Thyroid gland (tissue), 4 donors: ENCODE measurements around the gene RABGAP1. TPM values are rescaled to one million over a fixed set of nuclear protein-coding genes. Genes with fewer than 3 reads are reported as not detected.

Experiments
- DNase-seq, 2 donors: peaks; one replicate each; pipeline ENCODE4 v3.0.0-alpha.2; 2019
- H3K27ac ChIP-seq, 3 donors: fragments of 200-600 bp; sonication (generic); 1 replicate in 2 of 3; 2 replicates in 1 of 3; pipeline ENCODE4 v1.5.1; 2016 to 2019; ENCODE audit warnings: mild to moderate bottlenecking in 1 of 3, moderate library complexity in 1 of 3
- H3K27me3 ChIP-seq: fragments of 200-600 bp; sonication (generic); one replicate; pipeline ENCODE4 v1.5.1; 2019
- H3K36me3 ChIP-seq, 2 donors: fragments of 200-600 bp; sonication (generic); one replicate each; pipeline ENCODE4 v1.5.1; 2016 to 2019
- H3K4me1 ChIP-seq, 2 donors: fragments of 200-600 bp; sonication (generic); one replicate each; pipeline ENCODE4 v1.5.1; 2017 to 2019
- H3K4me3 ChIP-seq, 3 donors: fragments of 200-600 bp; sonication (generic); replicated peaks in 1 of 3; 1 replicate in 2 of 3; 2 replicates in 1 of 3; pipeline ENCODE4 v1.5.1; 2016; ENCODE audit warnings: mild to moderate bottlenecking in 1 of 3
- H3K9me3 ChIP-seq: fragments of 200-600 bp; sonication (generic); one replicate; pipeline ENCODE4 v1.5.1; 2017
- POLR2A ChIP-seq, 2 donors: fragments of 450-650 bp; IDR thresholded peaks; one replicate each; pipeline ENCODE4 v1.6.1; 2017; ENCODE audit warnings: antibody characterized with exemption in 2 of 2, mild to moderate bottlenecking in 2 of 2, moderate library complexity in 1 of 2
- WGBS, 2 donors: methylation state at CpG; one replicate each; pipeline ENCODE4 v1.1.5; 2017; 5-methylcytosine and 5-hydroxymethylcytosine counted together
- intact Hi-C: fragments of 100-400 bp; cut with DNase I; formaldehyde crosslinking; loops from one replicate; pipeline ENCODE4 v1.15.1; 2023
- total RNA-seq, 4 donors: library from RNA; depleted of rRNA; stranded (reverse); fragments of >200 nt; gene quantifications; one replicate each; pipeline ENCODE4 v1.2.3, GENCODE V29; 2016
- TF ChIP-seq, protein P1 (sequence below), 6 experiments: fragments of 200-600 bp in 3 of 6; fragments of 450-650 bp in 3 of 6; sonication (generic) in 3 of 6; IDR thresholded peaks; one replicate each; pipeline ENCODE4 v1.5.1; 2016 to 2019; ENCODE audit warnings: antibody characterized with exemption in 6 of 6, mild to moderate bottlenecking in 2 of 6, inconsistent platforms in 1 of 6, moderate library complexity in 1 of 6

The RABGAP1 gene
- total RNA-seq, 4 donors from 2014 or later = 90.7 to 144 (median 127) TPM

- H3K27me3 ChIP-seq = no peaks in the 10 kb centered on the region
- peak overlapping the region; percentile 22 to 83 (median 44) for H3K27ac ChIP-seq
- peak overlapping the region in 1 of 3 donors; percentile 5 for H3K4me3 ChIP-seq
- intact Hi-C loops = no loop called here
- no peak for TF ChIP-seq POLR2A (IDR thresholded peaks at IDR 0.05)
- TF ChIP-seq, protein P1, sequence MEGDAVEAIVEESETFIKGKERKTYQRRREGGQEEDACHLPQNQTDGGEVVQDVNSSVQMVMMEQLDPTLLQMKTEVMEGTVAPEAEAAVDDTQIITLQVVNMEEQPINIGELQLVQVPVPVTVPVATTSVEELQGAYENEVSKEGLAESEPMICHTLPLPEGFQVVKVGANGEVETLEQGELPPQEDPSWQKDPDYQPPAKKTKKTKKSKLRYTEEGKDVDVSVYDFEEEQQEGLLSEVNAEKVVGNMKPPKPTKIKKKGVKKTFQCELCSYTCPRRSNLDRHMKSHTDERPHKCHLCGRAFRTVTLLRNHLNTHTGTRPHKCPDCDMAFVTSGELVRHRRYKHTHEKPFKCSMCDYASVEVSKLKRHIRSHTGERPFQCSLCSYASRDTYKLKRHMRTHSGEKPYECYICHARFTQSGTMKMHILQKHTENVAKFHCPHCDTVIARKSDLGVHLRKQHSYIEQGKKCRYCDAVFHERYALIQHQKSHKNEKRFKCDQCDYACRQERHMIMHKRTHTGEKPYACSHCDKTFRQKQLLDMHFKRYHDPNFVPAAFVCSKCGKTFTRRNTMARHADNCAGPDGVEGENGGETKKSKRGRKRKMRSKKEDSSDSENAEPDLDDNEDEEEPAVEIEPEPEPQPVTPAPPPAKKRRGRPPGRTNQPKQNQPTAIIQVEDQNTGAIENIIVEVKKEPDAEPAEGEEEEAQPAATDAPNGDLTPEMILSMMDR (IDR thresholded peaks at IDR 0.05) = no peak
- 73 to 80% methylated on average over 8 of the region's 8 CpGs for WGBS, 2 donors
- H3K36me3 ChIP-seq = peaks cover 0 to 5% of the 10 kb centered on the region in 2 donors
- no peaks in the 10 kb centered on the region for H3K9me3 ChIP-seq
- peaks cover 39 to 63% of the 10 kb centered on the region in 2 donors for H3K4me1 ChIP-seq
- DNase-seq = no peak
These were observed 93.2 kb downstream of the RABGAP1 start for GRCh38 chr9:123033864-123034601.

- DNase-seq = no peak
- no peaks in the 10 kb centered on the region for H3K9me3 ChIP-seq
- 83 to 93% methylated on average over 13 of the region's 13 CpGs for whole genome bisulfite sequencing, 2 donors
- no peaks in the 10 kb centered on the region for H3K27me3 ChIP-seq
- intact Hi-C loops = no loop called here
- peak overlapping the region in 2 of 3 donors; percentile 44 to 83 for H3K27ac ChIP-seq
- TF ChIP-seq, protein P1 (IDR thresholded peaks at IDR 0.05) = no peak
- TF ChIP-seq POLR2A (IDR thresholded peaks at IDR 0.05) = no peak
- H3K4me3 ChIP-seq = no peak overlapping the region
- H3K4me1 ChIP-seq = peaks cover 43 to 73% of the 10 kb centered on the region in 2 donors
- H3K36me3 ChIP-seq = peaks cover 0 to 5% of the 10 kb centered on the region in 2 donors
These were observed 94.2 kb downstream of the RABGAP1 start for GRCh38 chr9:123034881-123035510.

DNA sequence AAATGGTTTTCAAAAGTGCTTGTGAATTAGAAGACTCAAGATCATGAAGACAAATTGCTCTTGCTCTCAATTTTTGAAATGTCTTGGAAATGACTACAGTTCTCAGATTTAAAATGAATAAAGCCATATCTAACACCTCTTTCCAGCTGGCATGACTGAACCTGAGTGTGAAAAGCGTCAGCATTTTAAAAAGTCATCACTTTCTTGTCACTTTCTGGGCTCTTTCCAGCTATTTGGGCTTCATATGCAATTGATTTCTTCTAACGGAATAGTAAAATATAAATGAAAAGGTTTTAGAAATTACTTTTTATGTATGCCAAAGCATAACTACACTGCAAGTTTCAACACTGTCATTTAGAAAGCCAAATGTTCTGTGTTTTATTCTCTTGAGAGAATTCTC lies 95.0 kb downstream of the RABGAP1 start:
- peaks cover 44 to 70% of the 10 kb centered on the region in 2 donors for H3K4me1 ChIP-seq
- TF ChIP-seq, protein P1 (IDR thresholded peaks at IDR 0.05) = no peak
- no peak for TF ChIP-seq POLR2A (IDR thresholded peaks at IDR 0.05)
- no peaks in the 10 kb centered on the region for H3K9me3 ChIP-seq
- peak overlapping the region; percentile 18 to 76 (median 42) for H3K27ac ChIP-seq
- H3K36me3 ChIP-seq = peaks cover 0 to 5% of the 10 kb centered on the region in 2 donors
- H3K4me3 ChIP-seq = no peak overlapping the region
- WGBS, 2 donors = 74 to 85% methylated on average over 2 of the region's 2 CpGs
- H3K27me3 ChIP-seq = no peaks in the 10 kb centered on the region
- intact Hi-C loops = no loop called here
- no peak for DNase-seq

- peaks cover 0 to 5% of the 10 kb centered on the region in 2 donors for H3K36me3 ChIP-seq
- no peaks in the 10 kb centered on the region for H3K27me3 ChIP-seq
- TF ChIP-seq, protein P1 (IDR thresholded peaks at IDR 0.05) = no peak
- TF ChIP-seq POLR2A (IDR thresholded peaks at IDR 0.05) = no peak
- H3K9me3 ChIP-seq = no peaks in the 10 kb centered on the region
- no peak for DNase-seq
- peaks cover 40 to 58% of the 10 kb centered on the region in 2 donors for H3K4me1 ChIP-seq
- WGBS, 2 donors = 57 to 62% methylated on average over 3 of the region's 3 CpGs
- H3K27ac ChIP-seq = peak overlapping the region; percentile 18 to 76 (median 42)
- intact Hi-C loops = no loop called here
- no peak overlapping the region for H3K4me3 ChIP-seq
These were observed 96.2 kb downstream of the RABGAP1 start for GRCh38 chr9:123036893-123037545.
